Brain pericyte (primary cell): ENCODE measurements around the gene TAS1R1.

Experiments used
- DNase-seq: peaks from one replicate; pipeline ENCODE4 v3.0.0-alpha.2; 2012; ENCODE audit warnings: low read depth, low spot score

TAS1R1 gene

GRCh38 chr1:6572653-6573383 is 17.7 kb downstream of the TAS1R1 start:
- DNase-seq, result no peak

- no peak for DNase-seq
Measured at GRCh38 chr1:6574025-6574620, 19.0 kb downstream of the TAS1R1 start.

DNA sequence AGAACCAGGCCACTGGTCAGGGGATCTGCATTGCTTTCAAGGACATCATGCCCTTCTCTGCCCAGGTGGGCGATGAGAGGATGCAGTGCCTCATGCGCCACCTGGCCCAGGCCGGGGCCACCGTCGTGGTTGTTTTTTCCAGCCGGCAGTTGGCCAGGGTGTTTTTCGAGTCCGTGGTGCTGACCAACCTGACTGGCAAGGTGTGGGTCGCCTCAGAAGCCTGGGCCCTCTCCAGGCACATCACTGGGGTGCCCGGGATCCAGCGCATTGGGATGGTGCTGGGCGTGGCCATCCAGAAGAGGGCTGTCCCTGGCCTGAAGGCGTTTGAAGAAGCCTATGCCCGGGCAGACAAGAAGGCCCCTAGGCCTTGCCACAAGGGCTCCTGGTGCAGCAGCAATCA is 19.7 kb downstream of the TAS1R1 start:
- DNase-seq, result no peak

- no peak for DNase-seq
Measured at GRCh38 chr1:6577831-6578525, 22.9 kb downstream of the TAS1R1 start.

DNA sequence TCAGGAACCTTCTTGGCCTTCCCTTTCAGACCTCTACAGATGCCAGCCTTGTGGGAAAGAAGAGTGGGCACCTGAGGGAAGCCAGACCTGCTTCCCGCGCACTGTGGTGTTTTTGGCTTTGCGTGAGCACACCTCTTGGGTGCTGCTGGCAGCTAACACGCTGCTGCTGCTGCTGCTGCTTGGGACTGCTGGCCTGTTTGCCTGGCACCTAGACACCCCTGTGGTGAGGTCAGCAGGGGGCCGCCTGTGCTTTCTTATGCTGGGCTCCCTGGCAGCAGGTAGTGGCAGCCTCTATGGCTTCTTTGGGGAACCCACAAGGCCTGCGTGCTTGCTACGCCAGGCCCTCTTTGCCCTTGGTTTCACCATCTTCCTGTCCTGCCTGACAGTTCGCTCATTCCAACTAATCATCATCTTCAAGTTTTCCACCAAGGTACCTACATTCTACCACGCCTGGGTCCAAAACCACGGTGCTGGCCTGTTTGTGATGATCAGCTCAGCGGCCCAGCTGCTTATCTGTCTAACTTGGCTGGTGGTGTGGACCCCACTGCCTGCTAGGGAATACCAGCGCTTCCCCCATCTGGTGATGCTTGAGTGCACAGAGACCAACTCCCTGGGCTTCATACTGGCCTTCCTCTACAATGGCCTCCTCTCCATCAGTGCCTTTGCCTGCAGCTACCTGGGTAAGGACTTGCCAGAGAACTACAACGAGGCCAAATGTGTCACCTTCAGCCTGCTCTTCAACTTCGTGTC is 23.7 kb downstream of the TAS1R1 start:
- DNase-seq, result no peak

- peak; percentile 88 for DNase-seq
Measured at GRCh38 chr1:6579374-6580118, 24.4 kb downstream of the TAS1R1 start, which contains the start of gene ZBTB48. ZBTB48 (plus strand) TSS chr1:6579994; CDS start chr1:6580610, 616 bp downstream.

GRCh38 chr1:6580119-6580592 is 25.0 kb downstream of the TAS1R1 start:
- DNase-seq, result no peak

DNA sequence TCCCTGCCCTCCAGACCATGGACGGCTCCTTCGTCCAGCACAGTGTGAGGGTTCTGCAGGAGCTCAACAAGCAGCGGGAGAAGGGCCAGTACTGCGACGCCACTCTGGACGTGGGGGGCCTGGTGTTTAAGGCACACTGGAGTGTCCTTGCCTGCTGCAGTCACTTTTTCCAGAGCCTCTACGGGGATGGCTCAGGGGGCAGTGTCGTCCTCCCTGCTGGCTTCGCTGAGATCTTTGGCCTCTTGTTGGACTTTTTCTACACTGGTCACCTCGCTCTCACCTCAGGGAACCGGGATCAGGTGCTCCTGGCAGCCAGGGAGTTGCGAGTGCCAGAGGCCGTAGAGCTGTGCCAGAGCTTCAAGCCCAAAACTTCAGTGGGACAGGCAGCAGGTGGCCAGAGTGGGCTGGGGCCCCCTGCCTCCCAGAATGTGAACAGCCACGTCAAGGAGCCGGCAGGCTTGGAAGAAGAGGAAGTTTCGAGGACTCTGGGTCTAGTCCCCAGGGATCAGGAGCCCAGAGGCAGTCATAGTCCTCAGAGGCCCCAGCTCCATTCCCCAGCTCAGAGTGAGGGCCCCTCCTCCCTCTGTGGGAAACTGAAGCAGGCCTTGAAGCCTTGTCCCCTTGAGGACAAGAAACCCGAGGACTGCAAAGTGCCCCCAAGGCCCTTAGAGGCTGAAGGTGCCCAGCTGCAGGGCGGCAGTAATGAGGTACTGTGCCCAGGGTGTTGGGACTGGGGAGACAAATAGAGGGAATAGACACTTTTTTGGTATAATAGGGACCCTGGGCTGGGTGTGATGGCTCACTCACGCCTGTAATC is 25.7 kb downstream of the TAS1R1 start:
- no peak for DNase-seq

- DNase-seq, result no peak
Measured at GRCh38 chr1:6581561-6582305, 26.6 kb downstream of the TAS1R1 start.

GRCh38 chr1:6582370-6582769 is 27.3 kb downstream of the TAS1R1 start:
- no peak for DNase-seq

DNA sequence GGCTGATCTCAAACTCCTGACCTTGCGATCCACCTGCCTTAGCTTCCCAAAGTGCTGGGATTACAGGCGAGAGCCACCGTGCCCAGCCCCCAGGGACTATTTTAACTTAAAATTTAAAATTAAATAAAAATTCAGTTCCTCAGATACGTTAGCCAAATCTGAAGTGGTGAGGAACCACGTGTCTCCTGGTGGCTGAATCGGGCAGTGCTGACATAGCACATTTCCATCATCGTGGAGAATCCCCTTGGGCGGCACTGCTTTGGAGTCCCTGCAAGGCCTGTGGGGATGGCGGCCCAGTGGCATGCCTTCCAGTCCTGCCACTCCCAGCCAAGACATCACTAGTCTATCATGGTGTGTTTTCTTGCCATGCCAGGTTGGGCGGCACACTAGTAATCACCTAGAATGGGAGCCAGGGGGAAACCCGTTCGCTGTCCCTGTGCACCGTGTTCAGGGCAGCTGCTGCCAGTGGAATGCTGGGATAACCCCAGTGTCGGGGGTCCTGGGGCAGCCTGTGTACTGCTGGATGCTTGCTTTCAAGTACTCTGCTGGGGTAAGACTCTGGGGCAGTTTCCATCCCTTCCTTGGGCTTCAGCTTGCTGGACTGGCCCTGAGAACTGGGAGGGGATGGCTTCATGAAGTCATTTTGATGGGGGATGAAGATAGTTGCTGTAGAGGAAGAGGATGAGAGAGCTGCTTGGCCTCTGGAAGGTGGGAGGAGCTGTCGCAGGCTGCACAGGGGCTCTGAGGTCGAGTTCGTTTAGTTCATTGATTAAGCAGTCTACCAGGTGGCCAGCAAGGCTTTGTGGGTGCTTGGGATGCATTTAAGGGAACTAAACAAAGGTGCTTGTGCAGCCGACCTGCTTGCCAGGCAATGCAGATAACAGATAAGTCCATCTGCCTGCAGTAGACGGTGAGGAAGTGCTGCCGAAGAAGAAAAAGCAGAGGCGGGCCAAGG is 29.3 kb downstream of the TAS1R1 start:
- DNase-seq, result no peak

GRCh38 chr1:6585081-6585722 is 30.1 kb downstream of the TAS1R1 start:
- DNase-seq, result no peak

- no peak for DNase-seq
Measured at GRCh38 chr1:6585841-6586240, 30.7 kb downstream of the TAS1R1 start.

GRCh38 chr1:6586404-6586816 is 31.3 kb downstream of the TAS1R1 start:
- DNase-seq, result no peak

DNA sequence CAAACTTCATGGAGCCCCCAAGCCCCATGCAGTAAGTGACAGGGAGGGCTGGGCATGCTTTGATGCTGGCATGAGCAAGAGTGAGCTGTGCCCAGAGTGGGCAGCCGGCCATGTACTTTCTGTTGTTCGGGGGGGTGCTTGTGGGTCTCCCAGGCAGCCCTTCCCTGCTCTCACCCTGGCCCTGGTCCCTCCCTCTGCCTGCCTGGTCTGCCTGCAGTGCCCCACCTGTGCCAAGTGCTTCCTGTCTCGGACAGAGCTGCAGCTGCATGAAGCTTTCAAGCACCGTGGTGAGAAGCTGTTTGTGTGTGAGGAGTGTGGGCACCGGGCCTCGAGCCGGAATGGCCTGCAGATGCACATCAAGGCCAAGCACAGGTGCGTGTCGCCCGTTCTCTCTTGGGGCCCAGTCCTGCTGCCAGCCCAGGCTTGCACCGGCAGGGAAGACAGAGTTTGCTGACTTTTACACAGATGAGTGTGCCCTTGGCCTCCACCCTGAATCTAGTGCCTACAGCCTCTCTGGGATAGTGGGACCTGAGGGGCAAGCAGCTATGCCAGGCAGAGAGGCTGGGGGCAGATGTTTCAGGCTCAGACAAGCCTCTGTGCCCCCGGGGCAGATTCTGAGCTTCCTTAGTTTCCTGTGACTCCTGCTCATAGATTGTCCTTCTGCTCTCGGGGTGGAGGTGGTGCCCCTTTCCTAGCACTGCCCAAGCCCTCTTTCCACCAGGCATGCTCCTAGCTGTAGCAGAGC is 32.3 kb downstream of the TAS1R1 start:
- DNase-seq, result no peak

GRCh38 chr1:6588128-6588892 is 33.2 kb downstream of the TAS1R1 start:
- DNase-seq, result no peak
